ENCODE data around the gene AP4B1.

AP4B1 gene

DNA sequence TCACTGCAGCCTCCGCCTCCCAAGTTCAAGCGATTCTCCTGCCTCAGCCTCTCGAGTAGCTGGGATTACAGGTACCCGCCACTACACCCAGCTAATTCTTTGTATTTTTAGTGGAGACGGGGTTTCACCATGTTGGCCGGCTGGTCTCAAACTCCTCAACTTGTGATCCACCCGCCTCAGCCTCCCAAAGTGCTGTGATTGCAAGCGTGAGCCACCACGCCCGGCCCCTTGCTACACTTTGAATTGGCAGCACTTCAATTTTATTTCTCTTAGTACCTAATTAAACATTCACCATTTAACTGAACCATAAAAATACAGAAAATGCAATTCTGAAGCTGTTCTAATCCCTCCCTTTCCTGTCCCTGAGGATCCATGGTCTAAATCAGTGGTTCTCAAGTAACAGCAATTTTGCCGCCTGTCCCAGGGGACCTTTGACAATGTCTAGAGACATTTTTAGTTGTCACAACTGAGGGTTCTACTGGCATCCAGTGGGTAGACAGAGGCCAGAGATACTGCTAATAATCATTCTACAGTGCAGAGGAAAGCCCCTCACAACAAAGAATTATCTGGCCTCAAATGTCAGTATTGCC lies 12.9 kb downstream of the AP4B1 start:
- no peak for DNase-seq

DNA sequence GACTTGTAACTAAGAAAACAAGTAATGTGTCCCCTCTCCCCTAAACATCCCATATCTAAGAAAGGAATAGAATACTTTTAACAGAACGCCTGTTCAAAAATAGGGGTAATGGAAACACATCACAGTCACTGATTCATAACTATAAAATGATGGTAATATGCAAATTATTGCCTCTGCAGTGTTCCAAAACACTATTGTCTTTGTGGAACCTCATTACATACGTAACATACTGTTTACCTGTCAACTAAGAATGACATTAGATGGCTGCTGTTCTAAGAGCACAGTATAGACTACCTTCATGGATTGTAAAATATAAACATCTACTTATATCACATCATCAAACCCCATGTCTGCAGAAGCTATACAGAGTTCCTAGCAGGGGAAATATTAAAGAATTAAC lies 13.8 kb downstream of the AP4B1 start:
- DNase-seq, result no peak

- no peak for DNase-seq
Observed at GRCh38 chr1:113887402-113888175, 17.0 kb downstream of the AP4B1 start, which contains the start of gene BCL2L15. Gene BCL2L15, minus strand, starts transcription at chr1:113887581. Its CDS starts 206 bp downstream, at chr1:113887375.

- no peak for DNase-seq
Observed at GRCh38 chr1:113886417-113887401, 17.9 kb downstream of the AP4B1 start.

DNA sequence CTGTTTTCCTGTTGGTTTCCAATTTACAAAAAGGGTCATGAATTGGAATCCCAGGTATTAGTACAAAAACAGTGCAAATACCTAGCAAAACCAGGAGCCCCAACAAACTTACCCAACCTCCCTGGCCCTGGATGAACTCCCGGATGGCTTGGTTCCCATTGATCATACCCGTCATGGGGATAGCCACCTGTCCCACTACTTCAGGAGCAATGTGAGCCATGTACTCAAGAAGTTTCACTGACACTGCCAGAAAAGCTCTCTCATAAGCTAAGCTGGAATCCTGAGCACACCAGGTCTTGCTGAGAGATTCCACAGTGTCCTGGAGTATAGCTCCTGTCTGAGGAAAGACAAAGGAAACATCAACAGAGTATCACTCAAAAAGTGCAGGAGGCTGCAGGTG lies 22.9 kb downstream of the AP4B1 start:
- DNase-seq, result no peak

GRCh38 chr1:113879739-113880038 lies 24.9 kb downstream of the AP4B1 start:
- DNase-seq, result no peak

- DNase-seq, result no peak
Observed at GRCh38 chr1:113876176-113876575, 28.4 kb downstream of the AP4B1 start.

GRCh38 chr1:113875714-113876113 lies 28.9 kb downstream of the AP4B1 start:
- no peak for DNase-seq

DNA sequence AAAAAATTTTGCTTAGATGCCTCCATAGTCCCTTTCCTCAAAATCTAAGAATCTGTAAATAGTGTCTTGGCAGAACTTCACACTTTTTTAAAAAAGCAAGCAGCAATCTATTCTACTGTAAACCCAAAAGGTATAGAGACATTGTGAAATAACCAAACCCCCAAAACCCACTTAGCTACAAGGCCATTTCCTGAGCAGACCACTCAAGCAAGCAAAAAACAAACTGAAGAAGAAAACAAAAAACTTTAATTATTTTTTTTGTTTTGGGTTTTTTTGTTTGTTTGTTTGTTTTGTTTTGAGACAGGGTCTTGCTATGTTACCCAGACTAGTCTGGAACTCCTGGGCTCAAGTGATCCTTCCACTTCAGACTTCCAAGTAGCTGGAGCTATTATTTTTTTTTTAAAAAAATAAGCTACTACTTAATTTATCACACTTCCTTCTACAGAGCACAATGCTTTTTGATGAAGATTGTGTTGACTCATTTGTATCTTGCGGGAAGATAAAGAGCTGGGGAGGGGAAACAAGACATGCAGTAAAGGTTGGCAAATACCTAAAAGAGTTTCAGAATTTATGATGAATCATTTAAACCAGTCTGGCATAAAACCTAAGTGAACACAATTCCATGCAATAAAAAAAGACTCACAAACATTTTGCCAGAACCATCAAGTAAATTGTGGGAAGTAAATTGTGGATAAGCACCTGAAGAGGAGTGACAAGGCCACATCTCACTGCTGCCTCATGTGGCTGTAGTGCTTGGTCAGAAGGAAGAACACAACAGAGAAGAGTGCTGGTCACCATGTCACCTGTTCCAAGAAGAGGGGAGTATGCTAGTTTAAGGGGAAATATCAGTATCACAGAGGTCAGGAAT lies 30.4 kb downstream of the AP4B1 start:
- DNase-seq, result no peak

DNA sequence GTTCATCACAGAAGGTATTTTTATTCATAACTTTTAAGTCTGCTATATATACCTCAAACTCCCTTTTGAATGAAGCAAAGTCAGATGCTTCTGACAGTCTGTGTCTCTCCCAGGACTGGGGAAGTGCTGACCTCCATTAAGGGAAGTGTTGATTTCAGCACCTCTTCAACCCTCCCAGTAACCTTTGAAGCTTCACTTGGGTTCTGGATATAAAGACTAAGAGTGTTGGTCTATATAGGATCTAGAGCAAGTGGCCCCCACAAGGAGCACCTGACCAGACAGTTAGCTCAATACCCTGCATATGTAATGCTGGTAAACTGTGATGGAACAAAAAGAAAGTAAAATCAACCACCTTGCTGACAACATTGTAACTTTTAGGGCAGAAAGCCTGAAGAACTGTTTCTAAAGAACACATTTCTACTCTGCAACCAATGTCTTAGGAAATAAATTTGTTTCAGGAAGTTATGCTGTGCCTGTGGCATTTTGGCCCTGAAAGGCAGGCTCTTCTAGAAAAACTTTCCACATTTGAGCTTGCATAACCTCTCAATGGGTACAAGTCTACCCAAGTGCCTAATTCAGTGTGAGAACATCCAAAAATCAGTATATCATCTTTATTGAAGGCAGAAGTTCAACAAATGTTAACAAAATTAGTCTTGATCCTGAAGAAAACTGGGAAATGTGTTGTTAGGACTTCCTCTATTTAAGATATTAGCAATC lies 32.2 kb downstream of the AP4B1 start:
- DNase-seq, result no peak

GRCh38 chr1:113871597-113872113 lies 32.9 kb downstream of the AP4B1 start, which contains the start of gene PTPN22:
Gene PTPN22, minus strand, starts transcription at chr1:113871712.
- no peak for DNase-seq

DNA sequence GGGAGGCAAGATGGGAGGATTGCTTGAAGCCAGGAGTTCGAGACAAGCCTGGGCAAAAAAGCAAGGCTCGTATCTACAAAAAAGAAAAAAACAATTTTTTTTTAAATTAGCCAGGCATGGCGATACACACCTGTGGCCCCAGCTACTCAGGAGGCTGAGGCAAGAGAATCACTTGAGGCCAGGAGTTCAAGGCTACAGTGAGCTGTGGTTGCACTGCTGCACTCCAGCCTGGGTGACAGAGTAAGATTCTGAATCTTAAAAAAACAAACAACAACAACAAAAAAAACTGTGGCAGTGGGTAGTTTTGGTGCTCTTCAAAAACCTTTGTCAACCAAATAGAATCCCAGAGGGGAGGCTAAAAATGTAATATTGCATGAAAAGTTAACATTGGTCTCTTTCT lies 33.8 kb downstream of the AP4B1 start:
- no peak for DNase-seq

DNA sequence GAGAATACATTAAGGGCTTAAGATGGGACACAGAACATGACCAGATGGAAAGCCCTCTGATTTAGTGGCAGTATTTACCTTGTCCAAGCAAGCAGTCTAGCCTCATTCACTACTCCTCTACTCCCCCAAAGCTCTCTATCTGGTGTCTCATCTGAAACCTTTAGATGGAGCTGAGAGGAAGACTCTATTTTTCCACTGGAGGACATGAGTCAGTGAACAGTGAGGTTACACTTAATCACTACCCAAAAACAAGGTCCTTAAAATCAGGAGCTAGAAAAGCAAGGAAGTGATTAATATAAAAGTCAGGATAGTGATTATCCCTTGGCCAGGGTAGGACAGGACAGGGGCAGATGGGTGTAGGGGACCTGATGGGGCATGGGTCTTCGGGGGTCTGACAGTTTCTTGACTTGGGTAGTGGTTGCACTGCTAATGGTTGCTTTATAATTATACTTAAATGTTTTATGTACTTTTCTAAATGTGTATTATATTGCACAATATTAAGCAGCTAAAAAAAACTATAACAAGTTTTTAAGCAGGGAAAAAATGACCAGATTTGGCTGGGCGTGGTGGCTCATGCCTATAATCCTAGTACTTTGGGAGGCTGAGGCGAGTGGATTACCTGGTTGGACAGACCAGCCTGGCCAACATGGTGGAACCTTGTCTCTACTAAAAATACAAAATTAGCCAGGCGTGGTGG lies 36.1 kb downstream of the AP4B1 start:
- DNase-seq, result no peak

DNA sequence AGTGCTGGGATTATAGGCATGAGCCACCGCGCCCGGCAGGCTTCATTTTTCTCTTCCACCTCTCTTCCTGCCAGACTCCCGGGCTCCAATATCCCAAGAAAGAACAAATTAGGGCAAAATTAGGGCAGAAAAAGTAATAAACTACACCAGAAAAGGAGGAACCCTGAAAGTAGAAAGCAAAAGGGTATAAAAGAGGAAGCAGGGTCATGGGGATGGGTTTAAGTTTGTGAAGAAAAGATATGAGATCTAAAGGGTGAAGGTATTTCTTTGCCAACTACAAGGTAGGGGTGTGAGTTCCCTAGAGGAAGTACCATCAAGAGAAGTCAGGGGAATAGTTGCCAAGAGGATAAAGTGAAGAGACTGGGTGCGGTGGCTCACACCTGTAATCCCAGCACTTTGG lies 43.0 kb downstream of the AP4B1 start:
- no peak for DNase-seq

DNA sequence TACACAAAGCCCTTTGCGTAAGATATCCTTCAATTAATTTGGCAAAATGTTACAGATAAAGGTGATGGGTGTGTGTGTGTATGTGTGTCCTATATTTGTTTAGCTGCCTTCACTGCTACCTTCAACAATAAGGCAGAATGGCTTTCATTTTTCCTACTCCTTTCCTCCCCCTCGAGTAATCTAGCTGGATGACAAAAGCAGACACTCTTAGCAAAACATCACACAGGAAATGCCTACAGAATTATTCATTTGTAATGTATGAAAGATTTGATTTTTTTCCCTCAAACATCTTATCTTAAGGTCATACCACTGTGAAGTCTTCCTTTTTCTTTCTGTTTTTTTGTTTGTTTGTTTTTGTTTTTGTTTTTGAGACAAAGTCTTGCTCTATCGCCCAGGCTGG lies 43.7 kb downstream of the AP4B1 start:
- no peak for DNase-seq

DNA sequence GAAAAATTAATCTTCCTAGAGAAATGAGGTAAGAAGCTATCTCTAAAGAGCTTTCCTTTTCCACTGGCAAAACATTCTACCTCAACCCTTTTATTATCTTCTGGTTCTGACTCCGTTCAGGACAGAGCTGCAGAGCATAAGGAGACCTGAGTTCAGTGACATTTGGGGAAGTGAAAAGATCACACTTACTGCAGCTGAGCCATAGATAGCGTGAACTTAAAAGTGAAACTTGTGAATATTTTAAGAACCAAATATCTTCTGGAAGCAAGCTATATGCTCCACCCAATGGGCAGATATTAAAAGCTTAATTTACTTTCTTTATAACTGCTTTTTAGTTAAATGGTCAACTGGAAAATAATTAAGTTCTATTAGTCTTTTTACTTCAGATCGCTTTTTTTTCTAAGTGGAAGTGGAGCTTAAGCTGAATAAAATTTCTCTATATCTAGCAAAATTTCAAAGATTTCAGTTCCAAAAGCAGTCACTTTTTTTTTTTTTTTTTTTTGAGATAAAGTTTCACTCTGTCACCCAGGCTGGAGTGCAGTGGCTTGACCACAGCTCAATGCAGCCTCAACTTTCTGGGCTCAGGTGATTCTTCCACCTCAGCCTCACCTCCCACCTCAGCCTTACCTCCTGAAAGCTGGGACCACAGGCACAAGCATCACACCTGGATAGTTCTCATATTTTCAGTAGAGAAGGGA lies 45.0 kb downstream of the AP4B1 start:
- DNase-seq, result no peak

DNA sequence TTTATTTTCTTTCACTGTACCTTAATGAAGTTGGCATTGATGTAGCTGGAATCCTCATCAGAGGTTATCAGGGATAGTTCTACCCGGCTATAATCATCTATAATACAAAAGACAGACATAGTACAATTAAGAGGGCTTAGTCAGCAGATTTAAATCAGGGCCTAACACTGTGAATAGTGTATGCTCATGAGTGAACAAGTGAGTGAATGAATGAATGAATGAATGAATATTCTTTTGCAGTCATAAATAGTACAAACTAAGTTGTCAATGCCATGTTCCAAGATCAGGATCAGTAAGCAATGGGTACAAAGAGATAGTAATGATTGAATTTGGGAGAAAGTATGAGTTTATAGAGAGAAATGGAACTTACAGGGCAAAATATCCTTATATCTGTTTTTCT lies 45.6 kb downstream of the AP4B1 start:
- no peak for DNase-seq

DNA sequence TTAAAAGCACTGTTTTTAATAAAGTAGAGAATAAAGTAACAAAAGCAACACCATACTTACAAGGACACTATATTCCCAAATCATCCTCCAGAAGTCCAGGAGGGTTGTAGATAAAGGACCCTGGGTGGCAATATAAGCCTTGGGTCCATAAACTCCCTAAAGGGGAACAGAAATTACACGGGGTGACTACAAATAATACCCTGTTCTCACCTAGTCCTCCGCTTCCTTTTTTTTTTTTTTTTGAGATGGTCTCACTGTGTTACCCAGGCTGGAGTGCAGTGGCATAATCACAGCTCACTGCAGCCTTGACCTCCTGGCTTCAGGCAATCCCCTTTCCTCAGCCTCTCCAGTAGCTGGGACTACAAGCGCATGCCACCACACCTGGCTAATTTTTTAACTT lies 46.2 kb downstream of the AP4B1 start:
- DNase-seq, result no peak

DNA sequence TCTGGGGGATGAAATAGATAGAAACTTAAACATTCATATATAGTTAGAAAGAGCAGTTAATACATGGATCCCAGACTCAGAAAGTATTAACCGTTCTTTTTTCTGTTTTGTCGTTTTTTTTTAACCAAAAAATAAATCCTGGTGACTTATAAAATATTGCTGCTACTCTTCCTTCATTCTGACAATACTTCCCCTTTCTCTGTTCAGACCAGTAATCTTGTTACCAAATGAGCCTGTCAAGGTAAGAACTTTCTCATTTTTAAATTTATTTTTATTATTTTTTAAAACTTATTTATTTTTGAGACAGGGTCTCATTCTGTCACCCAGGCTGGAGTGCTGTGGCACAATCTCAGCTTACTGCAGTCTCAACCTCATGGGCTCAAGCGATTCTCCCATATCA lies 46.8 kb downstream of the AP4B1 start:
- no peak for DNase-seq

DNA sequence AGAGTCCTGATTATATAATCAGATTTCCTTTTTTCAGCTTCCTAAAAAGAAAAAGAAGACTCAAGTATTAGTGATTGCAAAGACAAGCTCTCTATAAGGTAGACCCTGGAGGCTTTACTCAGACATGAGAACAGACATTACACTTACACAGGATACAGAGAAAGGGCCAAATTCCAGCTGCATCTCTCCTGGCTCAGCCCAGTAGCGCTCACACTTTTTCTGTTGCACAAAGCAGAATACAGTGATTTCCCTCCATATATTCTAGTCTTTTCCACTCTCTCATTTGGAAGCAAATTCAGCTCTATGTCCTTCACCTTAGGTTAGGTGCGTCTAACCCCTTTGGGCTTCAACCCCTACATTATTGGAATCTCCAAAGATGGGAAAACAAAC lies 48.2 kb downstream of the AP4B1 start:
- no peak for DNase-seq

Data from NCI-H187 treated with DMSO at 0.1 percent for 48 hours (cell line).